ENCODE results near the gene LHFPL6.

LHFPL6 gene

GRCh38 chr13:39450176-39450575 lies 152.8 kb downstream of the LHFPL6 start:
- Histone ChIP-seq H3K9ac (ENCODE audit: low read depth, low read length, poor library complexity) (no peak overlapping the region), H4K91ac (ENCODE audit: low read depth, low read length, poor library complexity) (no peak overlapping the region), H2BK15ac (ENCODE audit: low read length) (no peak overlapping the region), H2BK12ac (ENCODE audit: low read length) (no peak overlapping the region), H3K36me3 (replicated peaks in 1 of 2; ENCODE audit: control insufficient read depth in 2 of 2, insufficient read depth in 2 of 2, low read length in 2 of 2) (no peaks in the 10 kb centered on the region), H3K23ac (ENCODE audit: low read depth, low read length, poor library complexity) (no peak overlapping the region), H3K27me3 (ENCODE audit: control insufficient read depth in 3 of 3, insufficient read depth in 3 of 3, low read depth in 1 of 3, low read length in 3 of 3) (no peaks in the 10 kb centered on the region), H4K8ac (ENCODE audit: low read depth, low read length) (no peak overlapping the region), H3K4me2 (ENCODE audit: insufficient read depth, low read length, poor library complexity, severe bottlenecking) (no peak overlapping the region), H3K27ac (replicated peaks; ENCODE audit: low read length) (no peak overlapping the region), H3K18ac (ENCODE audit: low read length) (no peak overlapping the region), H2BK120ac (ENCODE audit: low read depth, low read length) (no peak overlapping the region), H3K4me3 (ENCODE audit: low read length in 2 of 2) (no peak overlapping the region), H2AK5ac (ENCODE audit: low read depth, low read length) (no peak overlapping the region), H2AFZ (ENCODE audit: low read length) (no peak overlapping the region), H3K14ac (ENCODE audit: low read length) (no peak overlapping the region), H3K9me3 (replicated peaks in 1 of 2; ENCODE audit: control insufficient read depth in 2 of 2, insufficient read depth in 1 of 2, low read depth in 1 of 2, low read length in 2 of 2) (no peaks in the 10 kb centered on the region), H3K4me1 (ENCODE audit: control insufficient read depth in 2 of 2, insufficient read depth in 1 of 2, low read depth in 1 of 2, low read length in 2 of 2) (peaks cover 7 to 27% of the 10 kb centered on the region in 2 donors), H3K79me1 (ENCODE audit: low read depth, low read length) (no peaks in the 10 kb centered on the region), H3K4ac (ENCODE audit: low read length) (no peak overlapping the region), H2BK5ac (ENCODE audit: low read length) (no peak overlapping the region)
- DNase-seq (ENCODE audit: low spot score), result no peak

- Histone ChIP-seq H2BK120ac (ENCODE audit: low read depth, low read length) (no peak overlapping the region), H3K9ac (ENCODE audit: low read depth, low read length, poor library complexity) (no peak overlapping the region), H3K14ac (ENCODE audit: low read length) (no peak overlapping the region), H3K23ac (ENCODE audit: low read depth, low read length, poor library complexity) (no peak overlapping the region), H3K4ac (ENCODE audit: low read length) (no peak overlapping the region), H3K4me1 (ENCODE audit: control insufficient read depth in 2 of 2, insufficient read depth in 1 of 2, low read depth in 1 of 2, low read length in 2 of 2) (peaks cover 7 to 27% of the 10 kb centered on the region in 2 donors), H4K8ac (ENCODE audit: low read depth, low read length) (no peak overlapping the region), H3K27me3 (ENCODE audit: control insufficient read depth in 3 of 3, insufficient read depth in 3 of 3, low read depth in 1 of 3, low read length in 3 of 3) (no peaks in the 10 kb centered on the region), H3K18ac (ENCODE audit: low read length) (no peak overlapping the region), H3K27ac (replicated peaks; ENCODE audit: low read length) (peak overlapping the region; percentile 33), H2AFZ (ENCODE audit: low read length) (no peak overlapping the region), H3K4me3 (ENCODE audit: low read length in 2 of 2) (no peak overlapping the region), H3K9me3 (replicated peaks in 1 of 2; ENCODE audit: control insufficient read depth in 2 of 2, insufficient read depth in 1 of 2, low read depth in 1 of 2, low read length in 2 of 2) (peaks cover 0 to 9% of the 10 kb centered on the region in 2 donors), H4K91ac (ENCODE audit: low read depth, low read length, poor library complexity) (no peak overlapping the region), H2BK12ac (ENCODE audit: low read length) (no peak overlapping the region), H2AK5ac (ENCODE audit: low read depth, low read length) (no peak overlapping the region), H3K79me1 (ENCODE audit: low read depth, low read length) (no peaks in the 10 kb centered on the region), H3K36me3 (replicated peaks in 1 of 2; ENCODE audit: control insufficient read depth in 2 of 2, insufficient read depth in 2 of 2, low read length in 2 of 2) (no peaks in the 10 kb centered on the region), H3K4me2 (ENCODE audit: insufficient read depth, low read length, poor library complexity, severe bottlenecking) (no peak overlapping the region), H2BK15ac (ENCODE audit: low read length) (no peak overlapping the region), H2BK5ac (ENCODE audit: low read length) (no peak overlapping the region)
- DNase-seq (ENCODE audit: low spot score), result no peak
- WGBS, 2 donors (ENCODE audit: extremely low coverage in 2 of 2, insufficient read length in 2 of 2, insufficient replicate concordance in 1 of 2), result no CpG with 5 or more reads among the region's 3 CpGs
Measured at GRCh38 chr13:39448834-39449233, 154.2 kb downstream of the LHFPL6 start.

GRCh38 chr13:39446865-39447264 lies 156.1 kb downstream of the LHFPL6 start:
- Histone ChIP-seq H3K18ac (ENCODE audit: low read length) (no peak overlapping the region), H2AK5ac (ENCODE audit: low read depth, low read length) (no peak overlapping the region), H2BK15ac (ENCODE audit: low read length) (no peak overlapping the region), H3K23ac (ENCODE audit: low read depth, low read length, poor library complexity) (no peak overlapping the region), H3K4ac (ENCODE audit: low read length) (no peak overlapping the region), H3K9ac (ENCODE audit: low read depth, low read length, poor library complexity) (no peak overlapping the region), H3K14ac (ENCODE audit: low read length) (no peak overlapping the region), H3K27ac (replicated peaks; ENCODE audit: low read length) (no peak overlapping the region), H2BK120ac (ENCODE audit: low read depth, low read length) (no peak overlapping the region), H2BK5ac (ENCODE audit: low read length) (no peak overlapping the region), H3K27me3 (ENCODE audit: control insufficient read depth in 3 of 3, insufficient read depth in 3 of 3, low read depth in 1 of 3, low read length in 3 of 3) (no peaks in the 10 kb centered on the region), H3K4me3 (ENCODE audit: low read length in 2 of 2) (no peak overlapping the region), H4K91ac (ENCODE audit: low read depth, low read length, poor library complexity) (no peak overlapping the region), H3K9me3 (replicated peaks in 1 of 2; ENCODE audit: control insufficient read depth in 2 of 2, insufficient read depth in 1 of 2, low read depth in 1 of 2, low read length in 2 of 2) (peaks cover 0 to 9% of the 10 kb centered on the region in 2 donors), H3K4me2 (ENCODE audit: insufficient read depth, low read length, poor library complexity, severe bottlenecking) (no peak overlapping the region), H2AFZ (ENCODE audit: low read length) (no peak overlapping the region), H4K8ac (ENCODE audit: low read depth, low read length) (no peak overlapping the region), H3K36me3 (replicated peaks in 1 of 2; ENCODE audit: control insufficient read depth in 2 of 2, insufficient read depth in 2 of 2, low read length in 2 of 2) (no peaks in the 10 kb centered on the region), H2BK12ac (ENCODE audit: low read length) (no peak overlapping the region), H3K79me1 (ENCODE audit: low read depth, low read length) (no peaks in the 10 kb centered on the region), H3K4me1 (ENCODE audit: control insufficient read depth in 2 of 2, insufficient read depth in 1 of 2, low read depth in 1 of 2, low read length in 2 of 2) (peaks cover 4 to 9% of the 10 kb centered on the region in 2 donors)
- no CpG with 5 or more reads among the region's 4 CpGs for WGBS, 2 donors (ENCODE audit: extremely low coverage in 2 of 2, insufficient read length in 2 of 2, insufficient replicate concordance in 1 of 2)
- DNase-seq (ENCODE audit: low spot score), result no peak

GRCh38 chr13:39444866-39445265 lies 158.1 kb downstream of the LHFPL6 start:
- Histone ChIP-seq H2BK5ac (ENCODE audit: low read length) (no peak overlapping the region), H3K4me3 (ENCODE audit: low read length in 2 of 2) (no peak overlapping the region), H3K4ac (ENCODE audit: low read length) (no peak overlapping the region), H3K18ac (ENCODE audit: low read length) (no peak overlapping the region), H3K23ac (ENCODE audit: low read depth, low read length, poor library complexity) (no peak overlapping the region), H3K27ac (replicated peaks; ENCODE audit: low read length) (no peak overlapping the region), H2AK5ac (ENCODE audit: low read depth, low read length) (no peak overlapping the region), H3K79me1 (ENCODE audit: low read depth, low read length) (no peaks in the 10 kb centered on the region), H3K9ac (ENCODE audit: low read depth, low read length, poor library complexity) (no peak overlapping the region), H3K14ac (ENCODE audit: low read length) (no peak overlapping the region), H4K8ac (ENCODE audit: low read depth, low read length) (no peak overlapping the region), H3K4me2 (ENCODE audit: insufficient read depth, low read length, poor library complexity, severe bottlenecking) (no peak overlapping the region), H2BK120ac (ENCODE audit: low read depth, low read length) (no peak overlapping the region), H2BK12ac (ENCODE audit: low read length) (no peak overlapping the region), H2AFZ (ENCODE audit: low read length) (no peak overlapping the region), H3K36me3 (replicated peaks in 1 of 2; ENCODE audit: control insufficient read depth in 2 of 2, insufficient read depth in 2 of 2, low read length in 2 of 2) (peaks cover 0 to 6% of the 10 kb centered on the region in 2 donors), H2BK15ac (ENCODE audit: low read length) (no peak overlapping the region), H4K91ac (ENCODE audit: low read depth, low read length, poor library complexity) (no peak overlapping the region), H3K4me1 (ENCODE audit: control insufficient read depth in 2 of 2, insufficient read depth in 1 of 2, low read depth in 1 of 2, low read length in 2 of 2) (peaks cover 3 to 4% of the 10 kb centered on the region in 2 donors), H3K9me3 (replicated peaks in 1 of 2; ENCODE audit: control insufficient read depth in 2 of 2, insufficient read depth in 1 of 2, low read depth in 1 of 2, low read length in 2 of 2) (peaks cover 0 to 22% of the 10 kb centered on the region in 2 donors), H3K27me3 (ENCODE audit: control insufficient read depth in 3 of 3, insufficient read depth in 3 of 3, low read depth in 1 of 3, low read length in 3 of 3) (no peaks in the 10 kb centered on the region)
- no CpG with 5 or more reads among the region's 2 CpGs for WGBS, 2 donors (ENCODE audit: extremely low coverage in 2 of 2, insufficient read length in 2 of 2, insufficient replicate concordance in 1 of 2)
- no peak for DNase-seq (ENCODE audit: low spot score)

Data from neuronal stem cell (in vitro differentiated cells).